ENCODE results near the gene C5AR1.
"Not testable (repeated sequence)": the region's sequence is repeated elsewhere in the genome, so short reads cannot be mapped to it uniquely, and the experiment has no call there.

GRCh38 chr19:47365455-47365854 lies 55.8 kb downstream of the C5AR1 start:
- TF ChIP-seq CTCF (IDR thresholded peaks at IDR 0.05; ENCODE audit: low read length); EZH2 (IDR thresholded peaks at IDR 0.05; ENCODE audit: borderline replicate concordance, low read length): not testable (repeated sequence)
